ENCODE data around the gene TMEM156. TPM values are rescaled to one million over a fixed set of nuclear protein-coding genes. Genes with fewer than 3 reads are reported as not detected.
"Not testable (repeated sequence)": the region's sequence is repeated elsewhere in the genome, so short reads cannot be mapped to it uniquely, and the experiment has no call there.

The TMEM156 gene
- total RNA-seq, 1 donor from 2014 or later: not detected

GRCh38 chr4:39021631-39022030, 10.6 kb downstream of the TMEM156 start:
- no peak for TF ChIP-seq CTCF (IDR thresholded peaks at IDR 0.05; ENCODE audit: unreplicated experiment)
- no peak for DNase-seq (ENCODE audit: low spot score, unreplicated experiment)
- Mint-ChIP-seq H3K4me1 (ENCODE audit: low read depth) (no peaks in the 10 kb centered on the region), H3K36me3 (ENCODE audit: insufficient read depth) (no peaks in the 10 kb centered on the region), H3K27me3 (no peaks in the 10 kb centered on the region), H3K9me3 (ENCODE audit: low read depth) (peaks cover 6% of the 10 kb centered on the region), H3K4me3 (ENCODE audit: low read depth) (no peak overlapping the region), H3K27ac (no peak overlapping the region)

- no peak for TF ChIP-seq CTCF (IDR thresholded peaks at IDR 0.05; ENCODE audit: unreplicated experiment)
- Mint-ChIP-seq H3K4me3 (ENCODE audit: low read depth) (no peak overlapping the region), H3K36me3 (ENCODE audit: insufficient read depth) (no peaks in the 10 kb centered on the region), H3K9me3 (ENCODE audit: low read depth) (peaks cover 11% of the 10 kb centered on the region), H3K27ac (no peak overlapping the region), H3K27me3 (no peaks in the 10 kb centered on the region), H3K4me1 (ENCODE audit: low read depth) (no peaks in the 10 kb centered on the region)
- DNase-seq (ENCODE audit: low spot score, unreplicated experiment): no peak
Measured at GRCh38 chr4:39020130-39020529, 12.1 kb downstream of the TMEM156 start.

GRCh38 chr4:39014028-39014427, 18.2 kb downstream of the TMEM156 start:
- no peak for DNase-seq (ENCODE audit: low spot score, unreplicated experiment)
- peaks cover 21% of the 10 kb centered on the region for H3K9me3 Mint-ChIP-seq (ENCODE audit: low read depth)
- H3K27me3 Mint-ChIP-seq: no peaks in the 10 kb centered on the region
- TF ChIP-seq CTCF (IDR thresholded peaks at IDR 0.05; ENCODE audit: unreplicated experiment): no peak
- no peaks in the 10 kb centered on the region for H3K36me3 Mint-ChIP-seq (ENCODE audit: insufficient read depth)
- no peaks in the 10 kb centered on the region for H3K4me1 Mint-ChIP-seq (ENCODE audit: low read depth)
- H3K27ac Mint-ChIP-seq: no peak overlapping the region
- no peak overlapping the region for H3K4me3 Mint-ChIP-seq (ENCODE audit: low read depth)

GRCh38 chr4:39004758-39005157, 27.5 kb downstream of the TMEM156 start:
- Mint-ChIP-seq H3K36me3 (ENCODE audit: insufficient read depth) (no peaks in the 10 kb centered on the region), H3K27ac (no peak overlapping the region), H3K9me3 (ENCODE audit: low read depth) (peaks cover 2% of the 10 kb centered on the region), H3K4me3 (ENCODE audit: low read depth) (no peak overlapping the region), H3K4me1 (ENCODE audit: low read depth) (no peaks in the 10 kb centered on the region), H3K27me3 (no peaks in the 10 kb centered on the region)
- no peak for TF ChIP-seq CTCF (IDR thresholded peaks at IDR 0.05; ENCODE audit: unreplicated experiment)
- no peak for DNase-seq (ENCODE audit: low spot score, unreplicated experiment)

DNA sequence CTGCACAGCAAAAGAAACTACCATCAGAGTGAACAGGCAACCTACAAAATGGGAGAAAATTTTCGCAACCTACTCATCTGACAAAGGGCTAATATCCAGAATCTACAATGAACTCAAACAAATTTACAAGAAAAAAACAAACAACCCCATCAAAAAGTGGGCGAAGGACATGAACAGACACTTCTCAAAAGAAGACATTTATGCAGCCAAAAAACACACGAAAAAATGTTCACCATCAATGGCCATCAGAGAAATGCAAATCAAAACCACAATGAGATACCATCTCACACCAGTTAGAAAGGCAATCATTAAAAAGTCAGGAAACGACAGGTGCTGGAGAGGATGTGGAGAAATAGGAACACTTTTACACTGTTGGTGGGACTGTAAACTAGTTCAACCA, 30.2 kb downstream of the TMEM156 start:
- not testable (repeated sequence) for DNase-seq (ENCODE audit: low spot score, unreplicated experiment); H3K9me3 Mint-ChIP-seq (ENCODE audit: low read depth); H3K27me3 Mint-ChIP-seq; H3K4me3 Mint-ChIP-seq (ENCODE audit: low read depth); H3K4me1 Mint-ChIP-seq (ENCODE audit: low read depth); H3K27ac Mint-ChIP-seq; H3K36me3 Mint-ChIP-seq (ENCODE audit: insufficient read depth)

- no peak overlapping the region for H3K4me3 Mint-ChIP-seq (ENCODE audit: low read depth)
- H3K27me3 Mint-ChIP-seq: no peaks in the 10 kb centered on the region
- no peaks in the 10 kb centered on the region for H3K4me1 Mint-ChIP-seq (ENCODE audit: low read depth)
- H3K27ac Mint-ChIP-seq: no peak overlapping the region
- DNase-seq (ENCODE audit: low spot score, unreplicated experiment): no peak
- no peak for TF ChIP-seq CTCF (IDR thresholded peaks at IDR 0.05; ENCODE audit: unreplicated experiment)
- H3K9me3 Mint-ChIP-seq (ENCODE audit: low read depth): peaks cover 5% of the 10 kb centered on the region
- H3K36me3 Mint-ChIP-seq (ENCODE audit: insufficient read depth): no peaks in the 10 kb centered on the region
Measured at GRCh38 chr4:38995660-38996005, 36.6 kb downstream of the TMEM156 start.
